Measurements from ENCODE around the gene ZNF497. TPM values are rescaled to one million over a fixed set of nuclear protein-coding genes. Genes with fewer than 3 reads are reported as not detected.

Gene ZNF497
- total and polyA plus RNA-seq, 12 donors: 0.14 to 0.73 (median 0.30) TPM; not detected in 1

DNA sequence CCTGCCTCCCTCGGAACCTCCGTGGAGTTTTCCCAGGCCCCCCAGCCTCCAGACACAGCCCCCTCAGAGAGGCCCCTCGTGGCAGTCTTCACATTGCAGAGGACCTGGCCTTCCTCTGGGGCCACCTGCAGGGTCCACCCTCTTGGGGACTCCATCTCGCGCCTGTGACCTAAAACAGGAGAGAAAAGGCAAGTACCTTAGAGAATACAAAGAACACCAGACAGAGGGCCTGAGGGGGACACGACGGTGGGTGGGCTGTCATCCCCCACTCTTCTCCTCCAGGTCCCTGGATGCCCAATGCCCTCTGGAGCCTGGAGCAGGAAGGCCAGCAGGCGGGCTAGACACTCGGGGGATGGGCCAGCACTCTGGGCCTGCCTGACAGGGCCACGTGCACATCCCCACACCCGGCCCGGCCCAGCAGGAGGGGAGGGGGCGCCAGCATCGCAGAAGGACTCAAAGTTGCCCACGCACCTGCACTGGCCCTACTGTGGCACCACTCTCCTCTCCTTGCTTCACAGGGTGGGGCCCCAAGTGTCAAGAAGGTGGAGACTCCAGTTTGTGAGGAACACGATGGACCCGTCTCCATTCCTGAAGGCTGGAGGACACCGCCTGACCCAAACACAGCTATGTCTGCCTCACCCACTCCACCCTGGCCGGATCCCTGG is 4.9 kb downstream of the ZNF497 start:
- intact Hi-C loops (cut with DNase I): no loop called here
- ATAC-seq (no peak), DNase-seq (no peak)
- Histone ChIP-seq H3K4me1 (peaks cover 3 to 37% (median 28%) of the 10 kb centered on the region in 9 donors), H3K4me3 (peak overlapping the region in 9 of 10 donors; percentile 36 to 61 (median 53)), H3K27me3 (peaks cover under 1 to 45% (median 25%) of the 10 kb centered on the region in 7 donors), H3K36me3 (no peaks in the 10 kb centered on the region), H3K9me3 (no peaks in the 10 kb centered on the region), H3K27ac (no peak overlapping the region)
- 67 to 74% methylated on average over 16 to 19 of the region's 19 CpGs for WGBS, 2 donors
- TF ChIP-seq CTCF (IDR thresholded peaks at IDR 0.05): no peak

GRCh38 chr19:58356766-58357480 is 5.6 kb downstream of the ZNF497 start:
- H3K27me3 ChIP-seq: peaks cover 6 to 49% (median 29%) of the 10 kb centered on the region in 7 donors

GRCh38 chr19:58355908-58356765 is 6.4 kb downstream of the ZNF497 start:
- Histone ChIP-seq H3K27me3 (peaks cover 6 to 57% (median 34%) of the 10 kb centered on the region in 7 donors), H3K4me1 (peaks cover 0 to 29% (median 21%) of the 10 kb centered on the region in 9 donors), H3K27ac (peak overlapping the region in 4 of 10 donors; percentile 12 to 34 (median 32)), H3K4me3 (peak overlapping the region; percentile 36 to 61 (median 50)), H3K36me3 (no peaks in the 10 kb centered on the region), H3K9me3 (no peaks in the 10 kb centered on the region)
- intact Hi-C loops (cut with DNase I): no loop called here
- TF ChIP-seq CTCF (IDR thresholded peaks at IDR 0.05): no peak
- ATAC-seq (peak; percentile 16 to 42 (median 32)), DNase-seq (no peak)
- WGBS, 2 donors: 6 to 7% methylated on average over 94 of the region's 94 CpGs

More at GRCh38 chr19:58356766-58357480, 5.6 kb downstream of the ZNF497 start:
- Histone ChIP-seq H3K36me3 (no peaks in the 10 kb centered on the region), H3K9me3 (no peaks in the 10 kb centered on the region), H3K27ac (peak overlapping the region in 3 of 10 donors; percentile 12 to 34 (median 31)), H3K4me3 (peak overlapping the region; percentile 36 to 61 (median 50)), H3K4me1 (peaks cover 3 to 36% (median 27%) of the 10 kb centered on the region in 9 donors)
- 13 to 15% methylated on average over 73 to 75 of the region's 75 CpGs for WGBS, 2 donors
- no peak for DNase-seq
- intact Hi-C loops (cut with DNase I): no loop called here
- no peak for TF ChIP-seq CTCF (IDR thresholded peaks at IDR 0.05)
- peak in 6 of 8 donors; percentile 3 to 12 (median 8) for ATAC-seq

All from heart right ventricle (tissue), 16 donors.